Activated CD4-positive, alpha-beta T cell treated with anti-CD3 and anti-CD28 coated beads, Interleukin-2, Interleukin-4, amounts not matched to agents 100 ng/mL and 50 ng/mL, durations not matched to agents 16 hours and 8 hours (primary cell): Measurements from ENCODE around the gene EP400.
"Not testable (repeated sequence)": the region's sequence is repeated elsewhere in the genome, so short reads cannot be mapped to it uniquely, and the experiment has no call there.

ENCODE experiments used
- DNase-seq: peaks from one replicate; pipeline ENCODE4 v3.0.0-alpha.2; 2020; ENCODE audit warnings: low spot score

Gene EP400

DNA sequence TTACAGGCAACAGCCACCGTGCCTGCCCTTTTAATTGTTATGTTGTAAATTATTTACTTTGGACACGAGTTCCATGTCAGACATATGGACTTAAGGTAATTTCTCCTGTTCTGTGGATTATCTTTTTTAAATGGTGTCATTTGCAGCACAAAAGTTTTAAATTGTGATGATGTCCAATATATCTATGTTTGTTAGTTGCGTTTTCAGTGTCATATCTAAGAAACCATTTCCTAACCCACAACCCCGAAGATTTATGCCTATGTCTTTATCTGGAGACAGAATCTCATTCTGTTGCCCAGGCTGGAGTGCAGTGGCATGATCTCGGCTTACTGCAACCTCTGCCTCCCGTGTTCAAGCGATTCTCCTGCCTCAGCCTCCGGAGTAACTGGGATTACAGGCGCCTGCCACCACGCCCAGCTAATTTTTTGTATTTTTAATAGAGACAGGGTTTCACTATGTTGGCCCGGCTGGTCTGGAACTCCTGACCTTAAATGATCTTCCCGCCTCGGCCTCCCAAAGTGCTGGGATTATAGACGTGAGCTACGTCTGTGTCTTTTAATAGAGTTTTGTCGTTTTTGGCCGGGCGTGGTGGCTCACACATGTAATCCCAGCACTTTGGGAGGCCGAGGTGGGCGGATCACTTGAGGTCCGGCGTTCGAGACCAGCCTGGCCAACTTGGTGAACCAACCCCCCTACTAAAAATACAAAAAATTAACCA lies 870 bp upstream of the EP400 start:
- DNase-seq: peak; percentile 19

DNA sequence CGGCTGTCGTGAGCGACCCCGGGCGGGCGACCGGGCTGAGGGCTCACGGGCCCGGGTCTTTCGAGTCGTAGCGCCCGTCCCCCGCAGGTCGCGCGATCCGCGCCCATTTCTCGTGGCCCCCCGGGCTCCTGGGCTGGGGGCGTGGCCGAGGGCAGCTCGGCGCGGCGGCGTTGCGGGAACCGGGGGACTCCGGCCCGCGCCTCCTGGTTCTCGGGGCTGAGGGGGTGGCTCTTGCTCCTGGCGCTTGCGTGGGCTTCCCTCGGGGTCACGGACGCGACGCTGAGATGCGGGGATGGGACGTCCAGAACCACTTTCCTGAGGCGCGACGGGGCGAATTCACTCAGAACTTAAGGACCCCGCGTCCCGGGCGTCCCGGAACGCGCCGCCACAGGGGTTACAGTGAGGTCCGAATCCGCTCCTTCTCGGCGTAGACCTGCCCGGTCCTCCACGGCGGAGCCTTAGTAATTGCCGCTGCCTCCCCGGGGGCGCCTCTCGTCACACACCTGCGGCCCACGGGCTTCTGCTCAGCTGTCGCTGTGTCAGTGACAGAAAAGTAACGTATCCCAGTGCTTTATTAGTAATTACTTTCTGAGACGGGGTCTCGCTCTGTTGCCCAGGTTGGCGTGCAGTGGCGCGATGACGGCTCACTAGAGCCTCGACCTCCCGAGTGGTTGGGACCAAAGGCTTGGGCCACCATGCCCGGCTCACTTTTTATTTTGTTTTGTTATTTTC lies 606 bp downstream of the EP400 start:
- peak; percentile 14 for DNase-seq

DNA sequence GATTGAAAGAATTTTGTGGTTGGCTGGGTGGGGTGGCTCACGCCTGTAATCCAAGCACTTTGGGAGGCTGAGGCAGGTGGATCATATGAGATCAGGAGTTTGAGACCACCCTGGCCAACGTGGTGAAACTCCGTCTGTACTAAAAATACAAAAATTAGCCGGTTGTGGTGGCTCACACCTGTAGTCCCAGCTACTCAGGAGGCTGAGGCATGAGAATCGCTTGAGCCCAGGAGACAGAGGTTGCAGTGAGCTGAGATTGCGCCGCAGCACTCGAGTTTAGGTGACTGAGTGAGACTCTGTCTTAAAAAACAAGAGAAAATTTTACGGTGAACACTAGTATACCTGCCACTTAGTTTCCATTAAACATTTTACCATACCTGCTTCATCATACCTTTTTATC lies 4.1 kb downstream of the EP400 start:
- DNase-seq: not testable (repeated sequence)

DNA sequence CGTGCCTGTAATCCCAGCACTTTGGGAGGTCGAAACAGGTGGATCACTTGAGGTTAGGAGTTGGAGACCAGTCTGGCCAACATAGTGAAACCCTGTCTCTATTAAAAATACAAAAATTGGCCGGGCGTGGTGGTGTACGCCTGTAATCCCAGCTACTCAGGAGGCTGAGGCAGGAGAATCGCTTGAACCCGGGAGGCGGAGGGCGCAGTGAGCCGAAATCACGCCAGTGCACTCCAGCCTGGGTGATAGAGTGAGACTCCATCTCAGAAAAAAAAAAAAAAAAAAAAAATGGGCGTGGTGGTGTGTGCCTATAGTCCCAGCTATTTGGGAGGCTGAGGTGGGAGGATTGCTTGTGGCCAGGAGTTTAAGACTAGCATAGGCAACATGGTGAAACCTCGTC lies 4.7 kb downstream of the EP400 start:
- not testable (repeated sequence) for DNase-seq

DNA sequence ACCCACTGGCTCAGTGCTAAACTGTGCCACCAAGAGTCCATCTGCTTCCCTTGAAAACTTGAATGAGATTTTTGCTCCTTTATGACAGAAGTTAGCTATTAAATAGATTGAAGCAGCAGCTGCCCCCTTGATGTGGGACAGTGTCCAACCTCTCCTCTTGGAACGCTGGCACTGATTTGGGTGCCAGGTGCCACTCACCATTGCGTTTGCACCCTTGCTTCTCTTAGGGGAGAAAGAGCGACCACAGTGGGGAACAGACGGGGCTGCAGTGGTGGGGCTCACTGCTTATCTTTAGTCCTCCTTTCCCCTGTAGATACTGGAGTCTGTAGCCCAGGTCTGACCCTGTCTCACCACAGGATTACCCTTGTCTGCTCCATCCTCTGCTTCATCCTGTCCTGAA lies 9.4 kb downstream of the EP400 start:
- DNase-seq: no peak

DNA sequence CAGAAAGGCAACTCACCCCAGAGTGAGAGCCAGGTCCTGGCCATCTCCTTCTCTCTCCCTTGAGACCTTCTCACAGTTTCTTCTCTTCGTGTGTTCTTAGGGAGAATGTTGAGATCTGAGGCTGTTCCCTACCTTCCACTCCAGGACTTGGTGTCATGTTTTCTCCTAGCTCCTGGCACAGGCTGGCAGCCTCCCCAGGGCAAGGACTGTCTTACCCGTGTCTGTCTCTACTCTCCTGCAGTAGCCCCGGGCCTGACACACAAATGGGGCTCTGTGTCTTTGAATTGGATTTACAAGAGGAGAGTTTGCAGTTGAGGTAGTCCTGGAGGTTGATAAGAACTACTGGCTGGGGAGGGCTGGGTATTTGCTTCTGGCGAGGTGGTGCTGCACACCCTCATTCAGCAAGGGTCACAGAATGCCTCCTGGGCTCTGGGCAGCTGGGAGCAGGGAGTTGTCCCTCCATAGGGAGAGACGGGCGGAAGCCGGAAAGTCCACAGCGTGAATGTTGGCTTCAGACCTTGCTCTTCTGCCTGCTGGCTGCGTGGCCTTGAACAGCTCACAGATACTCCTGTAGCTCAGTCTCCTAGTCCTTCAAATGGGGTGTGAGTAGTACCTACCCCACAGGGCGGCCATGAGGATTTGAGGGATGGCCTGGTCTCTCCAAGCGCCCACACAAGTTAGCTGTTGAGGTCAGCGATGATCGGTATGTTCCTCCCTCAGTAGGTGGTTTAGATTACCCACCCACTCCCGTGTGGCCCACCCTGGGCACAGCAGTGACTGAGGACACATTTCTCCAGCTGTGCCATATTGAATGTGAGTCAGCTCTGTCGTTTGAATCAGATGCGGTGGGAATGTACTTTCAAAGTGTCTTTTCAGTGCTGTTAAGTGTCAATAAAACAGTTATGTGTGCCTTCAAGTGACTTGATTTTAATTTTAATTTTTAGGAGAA lies 10.2 kb downstream of the EP400 start:
- no peak for DNase-seq

DNA sequence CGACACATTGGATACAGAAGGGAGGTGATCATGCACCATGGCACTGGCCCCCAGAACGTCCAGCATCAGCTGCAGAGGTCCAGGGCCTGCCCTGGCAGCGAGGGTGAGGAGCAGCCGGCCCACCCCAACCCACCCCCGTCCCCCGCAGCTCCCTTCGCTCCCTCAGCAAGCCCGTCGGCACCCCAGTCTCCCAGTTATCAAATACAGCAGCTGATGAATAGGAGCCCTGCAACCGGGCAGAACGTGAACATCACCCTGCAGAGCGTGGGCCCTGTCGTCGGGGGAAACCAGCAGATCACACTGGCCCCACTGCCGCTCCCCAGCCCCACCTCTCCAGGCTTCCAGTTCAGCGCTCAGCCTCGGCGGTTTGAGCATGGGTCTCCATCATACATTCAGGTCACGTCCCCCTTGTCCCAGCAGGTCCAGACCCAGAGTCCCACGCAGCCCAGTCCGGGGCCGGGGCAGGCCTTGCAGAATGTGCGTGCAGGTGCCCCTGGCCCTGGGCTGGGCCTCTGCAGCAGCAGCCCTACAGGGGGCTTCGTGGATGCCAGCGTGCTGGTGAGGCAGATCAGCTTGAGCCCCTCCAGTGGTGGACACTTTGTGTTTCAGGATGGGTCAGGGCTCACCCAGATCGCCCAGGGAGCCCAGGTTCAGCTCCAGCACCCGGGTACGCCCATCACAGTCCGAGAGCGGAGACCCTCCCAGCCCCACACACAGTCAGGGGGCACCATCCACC lies 11.0 kb downstream of the EP400 start:
- DNase-seq: not testable (repeated sequence)

DNA sequence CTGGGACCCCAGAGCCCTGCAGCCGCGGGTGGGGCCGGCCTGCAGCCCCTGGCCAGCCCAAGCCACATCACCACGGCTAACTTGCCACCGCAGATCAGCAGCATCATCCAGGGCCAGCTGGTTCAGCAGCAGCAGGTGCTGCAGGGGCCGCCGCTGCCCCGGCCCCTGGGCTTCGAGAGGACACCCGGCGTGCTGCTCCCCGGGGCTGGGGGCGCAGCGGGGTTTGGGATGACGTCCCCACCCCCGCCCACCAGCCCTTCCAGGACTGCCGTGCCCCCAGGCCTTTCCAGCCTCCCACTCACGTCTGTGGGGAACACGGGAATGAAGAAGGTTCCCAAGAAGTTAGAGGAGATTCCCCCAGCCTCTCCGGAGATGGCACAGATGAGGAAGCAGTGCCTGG lies 11.6 kb downstream of the EP400 start:
- not testable (repeated sequence) for DNase-seq

DNA sequence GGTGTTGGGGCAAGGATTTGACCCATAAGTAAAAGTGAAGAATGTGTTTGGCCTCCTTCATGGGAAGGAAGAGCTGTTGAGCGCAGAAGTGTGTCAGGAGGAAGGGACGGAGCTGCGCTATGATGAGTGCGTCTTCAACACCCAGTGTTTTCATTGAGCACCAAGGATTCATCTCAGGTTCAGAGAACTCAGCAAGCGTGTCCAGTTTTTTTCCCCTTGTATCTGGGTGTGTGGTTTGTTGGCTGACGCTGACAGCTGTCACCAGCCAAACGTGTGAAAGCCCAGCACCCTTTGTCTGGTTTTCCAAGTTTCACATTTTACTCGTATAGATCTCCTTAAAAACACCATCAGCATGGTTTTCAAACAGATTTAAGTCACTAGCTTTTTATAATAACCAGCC lies 12.3 kb downstream of the EP400 start:
- no peak for DNase-seq

DNA sequence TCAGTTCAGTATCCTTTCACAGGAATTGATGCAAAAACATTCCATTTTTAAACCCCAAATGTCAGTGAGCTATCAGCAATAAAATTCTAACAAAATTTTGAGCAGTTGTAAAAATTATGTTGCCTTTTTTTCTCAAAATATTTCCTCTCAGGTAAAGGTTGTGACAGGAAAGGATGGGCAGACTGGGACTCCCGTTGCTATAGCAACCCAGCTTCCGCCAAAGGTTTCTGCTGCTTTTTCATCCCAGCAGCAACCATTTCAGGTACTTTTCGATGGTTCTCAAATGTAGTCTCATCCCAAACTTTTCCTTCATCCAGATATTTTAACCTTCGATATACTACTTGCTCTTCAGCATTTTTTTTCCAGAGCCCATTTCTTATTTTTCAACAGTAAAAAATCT lies 13.6 kb downstream of the EP400 start:
- no peak for DNase-seq

DNA sequence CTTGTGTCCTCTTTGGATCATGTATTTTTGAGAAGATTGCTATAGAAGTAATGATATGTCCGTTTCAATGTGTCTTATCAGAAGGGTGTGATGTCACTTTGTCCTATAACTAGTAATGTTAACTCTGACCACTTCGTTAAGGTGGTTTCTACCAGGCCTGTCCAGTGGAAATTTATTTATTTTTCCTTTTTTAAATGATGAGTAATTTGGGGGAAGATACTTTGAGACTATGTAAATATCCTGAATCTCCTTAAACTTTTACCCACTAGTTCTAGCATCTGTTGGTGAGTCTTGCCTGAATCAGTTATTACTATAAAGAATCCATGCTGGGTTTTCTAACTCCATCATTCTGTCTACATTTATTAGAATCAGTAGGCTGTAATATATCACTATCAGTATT lies 15.3 kb downstream of the EP400 start:
- DNase-seq: no peak

DNA sequence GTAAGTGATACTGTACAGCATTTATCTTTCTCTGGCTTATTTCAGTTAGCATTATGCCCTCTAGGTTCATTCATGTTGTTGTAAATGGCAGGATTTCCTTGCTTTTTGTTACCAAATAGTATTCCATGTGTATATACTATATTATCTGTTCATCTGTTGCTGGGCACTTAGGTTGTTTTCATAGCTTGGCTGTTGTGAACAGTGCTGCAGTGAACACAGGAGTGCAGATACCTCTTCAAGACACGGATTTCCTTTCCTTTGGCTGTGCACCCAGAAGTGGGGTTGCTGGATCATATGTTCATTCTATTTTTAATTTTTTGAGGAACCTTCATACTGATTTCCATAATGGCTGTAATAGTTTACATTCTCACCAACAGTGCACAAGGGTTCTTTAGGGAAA lies 21.5 kb downstream of the EP400 start:
- no peak for DNase-seq

DNA sequence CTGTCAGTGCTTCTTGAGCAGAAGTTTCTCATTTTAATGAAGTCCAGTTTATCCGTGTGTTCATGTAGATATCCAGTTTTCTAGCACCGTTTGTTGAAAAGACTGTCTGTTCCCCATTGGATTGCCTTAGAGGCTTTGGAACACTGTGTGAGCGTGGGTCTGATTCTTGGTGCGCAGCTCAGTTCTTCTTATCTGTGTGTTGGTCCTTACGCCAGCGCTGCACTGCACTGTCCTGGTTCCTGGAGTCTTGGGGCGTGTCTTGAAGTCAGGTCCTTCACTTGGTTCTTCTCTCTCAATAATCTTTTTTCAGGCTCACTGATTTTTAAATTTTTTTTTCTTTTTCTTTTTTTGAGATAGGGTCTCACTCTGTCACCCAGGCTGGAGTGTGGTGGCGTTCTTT lies 25.5 kb downstream of the EP400 start:
- DNase-seq: no peak

DNA sequence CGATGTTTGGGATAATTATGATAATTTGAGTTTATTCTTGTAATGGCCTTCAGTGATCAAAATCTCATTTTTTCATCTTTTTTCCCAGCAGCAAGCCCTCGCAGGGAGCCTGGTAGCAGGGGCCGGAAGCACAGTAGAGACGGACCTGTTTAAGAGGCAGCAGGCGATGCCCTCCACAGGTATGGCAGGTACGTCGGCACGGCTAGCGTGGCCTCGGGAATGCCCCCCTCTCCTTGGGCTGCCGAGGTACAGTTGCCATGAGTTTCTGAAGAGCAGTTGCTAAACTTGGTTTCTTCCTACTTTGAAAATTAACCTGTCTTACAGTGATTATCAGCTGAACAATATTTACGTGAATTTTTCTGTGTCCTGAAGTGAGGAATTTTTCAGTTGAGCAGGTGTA lies 29.9 kb downstream of the EP400 start:
- no peak for DNase-seq

DNA sequence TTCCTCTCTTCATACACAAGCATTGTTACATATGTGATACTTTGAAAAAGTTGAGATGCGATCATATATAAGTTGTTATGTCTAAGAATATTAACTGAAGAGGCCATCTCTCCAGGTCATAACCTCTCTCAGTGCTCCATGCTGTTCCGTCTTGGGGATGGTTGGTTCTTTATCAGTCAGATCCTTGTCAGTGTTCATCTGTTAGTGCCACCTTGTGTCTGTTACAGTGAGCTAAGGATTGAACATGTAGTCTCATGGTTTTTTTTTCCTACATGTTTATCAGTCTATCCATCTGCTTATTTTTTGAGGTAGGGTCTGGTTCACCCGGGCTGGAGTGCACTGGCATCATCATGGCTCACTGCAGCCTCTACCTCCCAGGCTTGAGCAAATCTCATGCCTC lies 30.5 kb downstream of the EP400 start:
- DNase-seq: no peak

DNA sequence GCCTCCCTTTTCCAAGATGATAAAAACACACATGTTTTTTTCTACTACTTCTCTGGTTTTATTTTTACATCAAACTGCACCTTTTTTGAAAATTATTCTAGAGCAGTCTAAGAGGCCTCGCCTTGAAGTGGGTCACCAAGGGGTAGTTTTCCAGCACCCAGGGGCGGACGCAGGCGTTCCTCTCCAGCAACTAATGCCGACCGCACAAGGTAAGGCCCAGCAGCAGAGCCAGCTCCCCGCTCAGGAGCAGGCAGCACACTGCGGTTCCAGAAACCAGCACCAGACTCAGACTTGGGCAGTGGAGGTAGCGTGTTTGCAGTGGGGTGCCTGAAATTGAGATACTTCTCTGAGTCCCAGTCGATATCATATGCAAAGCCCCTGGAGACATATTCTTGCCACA lies 31.6 kb downstream of the EP400 start:
- DNase-seq: no peak

DNA sequence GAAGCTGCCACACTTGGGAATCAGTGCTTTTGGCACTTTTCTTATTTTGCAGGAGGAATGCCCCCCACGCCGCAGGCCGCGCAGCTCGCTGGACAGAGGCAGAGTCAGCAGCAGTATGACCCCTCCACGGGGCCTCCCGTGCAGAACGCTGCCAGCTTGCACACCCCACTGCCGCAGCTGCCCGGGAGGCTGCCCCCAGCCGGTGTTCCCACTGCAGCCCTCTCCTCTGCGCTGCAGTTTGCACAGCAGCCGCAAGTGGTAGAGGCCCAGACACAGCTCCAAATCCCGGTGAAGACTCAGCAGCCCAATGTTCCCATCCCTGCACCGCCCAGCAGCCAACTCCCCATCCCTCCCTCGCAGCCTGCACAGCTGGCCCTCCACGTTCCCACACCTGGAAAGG lies 32.3 kb downstream of the EP400 start:
- DNase-seq: no peak

DNA sequence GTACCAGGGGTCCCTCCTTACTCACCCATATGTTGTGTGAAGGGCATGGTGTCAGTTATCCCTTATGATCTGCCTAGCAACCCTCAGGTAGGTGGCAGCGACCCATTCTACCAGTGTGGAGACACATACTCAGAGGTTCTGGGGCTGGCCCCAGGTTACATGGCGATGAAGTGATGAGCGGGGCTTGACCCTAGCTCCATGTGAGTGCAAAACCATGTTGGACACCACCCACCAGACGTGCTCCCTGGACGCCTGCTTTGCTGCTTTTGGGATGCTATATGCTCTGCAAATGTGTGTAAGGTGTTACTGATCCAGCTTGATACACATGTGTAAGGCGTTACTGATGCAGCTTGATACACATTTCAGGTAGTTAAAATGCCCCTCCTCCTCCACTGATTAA lies 33.3 kb downstream of the EP400 start:
- no peak for DNase-seq

DNA sequence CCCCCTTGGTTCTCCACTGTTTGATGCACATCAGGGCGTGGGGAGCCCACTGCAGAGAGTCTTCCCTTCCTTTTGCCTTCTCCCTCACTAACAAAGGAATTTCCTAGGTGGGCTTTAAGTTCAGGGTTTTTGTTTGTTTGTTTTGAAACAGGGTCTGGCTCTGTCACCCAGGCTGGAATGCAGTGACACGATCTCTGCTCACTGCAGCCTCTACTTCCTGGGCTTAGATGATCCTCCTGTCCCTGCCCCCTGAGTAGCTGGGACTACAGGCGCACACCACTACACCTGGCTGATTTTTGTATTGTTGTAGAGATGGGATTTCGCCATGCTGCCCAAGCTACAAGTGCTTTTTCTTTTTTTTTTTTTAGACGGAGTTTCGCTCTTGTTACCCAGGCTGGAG lies 33.8 kb downstream of the EP400 start:
- DNase-seq: no peak

DNA sequence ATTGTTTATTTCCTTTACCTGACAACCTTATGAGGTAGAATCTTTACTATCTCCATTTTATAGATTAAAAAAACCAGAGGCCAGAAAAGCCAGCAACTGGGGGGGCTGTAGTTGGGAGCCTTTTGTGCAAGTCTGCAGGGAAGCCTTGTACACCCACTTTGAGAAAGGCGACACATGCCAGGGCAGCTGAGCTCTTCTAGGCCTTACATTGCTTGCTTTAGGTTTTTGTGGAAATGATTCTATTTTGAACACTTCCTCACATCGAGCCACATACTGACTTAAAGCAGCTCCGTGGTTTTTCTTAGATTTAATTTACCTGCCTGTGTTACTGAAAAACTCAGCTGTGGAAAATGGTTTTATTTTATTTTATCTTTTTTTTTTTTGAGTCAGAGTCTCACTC lies 34.6 kb downstream of the EP400 start:
- DNase-seq: no peak

DNA sequence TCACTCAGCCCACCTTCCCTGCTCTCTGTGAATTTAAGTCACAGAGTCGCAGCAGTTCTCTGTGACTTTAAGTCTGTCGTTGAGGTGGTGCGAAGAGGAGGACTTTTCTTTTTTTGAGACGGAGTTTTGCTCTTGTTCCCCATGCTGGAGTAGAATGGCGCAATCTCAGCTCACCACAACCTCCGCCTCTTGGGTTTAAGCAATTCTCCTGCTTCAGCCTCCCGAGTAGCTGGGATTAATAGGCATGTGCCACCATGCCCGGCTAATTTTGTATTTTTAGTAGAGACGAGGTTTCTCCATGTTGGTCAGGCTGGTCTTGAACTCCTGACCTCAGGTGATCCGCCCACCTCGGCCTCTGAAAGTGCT lies 35.8 kb downstream of the EP400 start:
- DNase-seq: not testable (repeated sequence)

DNA sequence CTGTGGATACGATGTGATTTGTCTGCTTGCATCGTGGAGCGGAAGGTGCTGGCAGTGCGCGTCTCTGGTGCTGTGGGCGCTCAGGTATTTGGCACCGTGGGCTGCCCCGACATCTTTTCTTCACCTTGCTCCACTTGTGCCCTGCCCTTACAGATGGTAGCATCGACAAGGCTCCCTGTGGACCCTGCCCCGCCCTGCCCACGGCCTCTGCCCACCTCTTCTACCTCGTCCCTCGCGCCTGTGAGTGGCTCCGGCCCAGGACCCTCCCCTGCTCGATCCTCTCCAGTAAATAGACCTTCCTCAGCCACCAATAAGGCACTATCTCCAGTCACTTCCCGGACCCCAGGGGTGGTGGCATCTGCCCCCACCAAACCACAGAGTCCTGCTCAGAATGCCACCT lies 36.6 kb downstream of the EP400 start:
- DNase-seq: no peak
